ENCODE results near the gene RRAGB.
"Not testable (repeated sequence)": the region's sequence is repeated elsewhere in the genome, so short reads cannot be mapped to it uniquely, and the experiment has no call there.

The RRAGB gene, protein sequence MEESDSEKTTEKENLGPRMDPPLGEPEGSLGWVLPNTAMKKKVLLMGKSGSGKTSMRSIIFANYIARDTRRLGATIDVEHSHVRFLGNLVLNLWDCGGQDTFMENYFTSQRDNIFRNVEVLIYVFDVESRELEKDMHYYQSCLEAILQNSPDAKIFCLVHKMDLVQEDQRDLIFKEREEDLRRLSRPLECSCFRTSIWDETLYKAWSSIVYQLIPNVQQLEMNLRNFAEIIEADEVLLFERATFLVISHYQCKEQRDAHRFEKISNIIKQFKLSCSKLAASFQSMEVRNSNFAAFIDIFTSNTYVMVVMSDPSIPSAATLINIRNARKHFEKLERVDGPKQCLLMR

DNA sequence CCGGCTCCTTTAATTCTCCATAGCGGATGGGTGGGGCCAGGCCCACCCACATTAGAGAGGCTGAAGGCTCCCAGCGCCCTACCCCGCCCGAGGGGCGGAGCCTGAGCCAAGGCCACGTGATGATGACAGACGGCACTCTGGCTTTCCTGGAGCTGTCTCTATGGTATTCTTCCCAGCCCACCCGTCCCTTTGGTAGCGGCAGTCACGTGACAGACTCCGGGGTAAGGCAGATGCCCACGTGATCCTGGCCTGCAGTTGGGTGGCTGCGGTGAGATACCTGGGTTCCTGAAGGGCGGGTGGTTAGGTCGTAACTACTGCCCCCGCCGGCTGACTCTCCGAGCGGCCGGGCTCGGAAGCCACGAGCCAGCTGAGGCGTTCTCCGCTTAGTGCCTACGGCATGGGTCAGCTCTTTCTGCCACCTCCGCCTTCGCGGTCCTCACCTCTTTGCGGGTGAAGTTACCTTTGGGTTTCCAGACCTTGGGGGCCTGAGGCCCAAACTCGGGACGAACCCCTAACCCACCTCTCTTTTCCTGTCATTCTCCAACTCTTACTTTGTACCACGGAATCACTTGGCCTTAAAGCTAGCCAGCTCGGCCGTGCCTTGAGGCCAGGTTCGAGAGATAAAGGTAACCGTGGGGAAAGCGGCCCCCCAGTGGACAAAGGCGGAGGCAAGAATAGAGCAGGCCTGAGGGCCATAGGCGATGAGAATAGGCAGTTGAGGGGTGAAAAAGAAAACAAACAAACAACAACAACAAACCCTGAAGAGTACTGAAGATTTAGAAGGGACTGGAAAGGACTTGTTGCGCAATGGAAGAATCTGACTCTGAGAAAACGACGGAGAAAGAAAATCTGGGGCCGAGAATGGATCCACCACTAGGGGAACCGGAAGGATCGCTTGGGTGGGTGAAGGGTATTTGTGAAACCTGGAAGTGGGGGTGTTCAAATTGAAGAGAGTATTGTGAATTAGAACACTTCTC is at the start of gene RRAGB:
TSS of gene RRAGB (plus strand) at position 229 of the 977 bp plus-strand sequence. CDS start at position 808, 579 bp downstream.
- peak; percentile 88 for DNase-seq

DNA sequence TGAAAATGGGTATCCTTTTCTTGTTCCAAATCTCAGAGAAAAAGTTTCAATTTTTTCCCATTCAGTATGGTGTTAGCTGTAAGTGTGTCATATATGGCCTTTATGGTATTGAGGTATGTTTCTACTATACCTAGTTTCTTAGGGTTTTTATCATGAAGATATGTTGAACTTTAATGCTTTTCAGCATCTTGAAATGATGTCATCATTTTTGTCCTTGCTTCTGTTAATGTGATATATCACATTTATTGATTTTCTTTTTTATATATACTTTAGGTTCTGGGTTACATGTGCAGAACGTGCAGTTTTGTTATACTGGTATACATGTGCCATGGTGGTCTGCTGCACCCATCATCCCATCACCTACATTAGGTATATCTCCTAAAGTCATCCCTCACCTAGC is 49.5 kb upstream of the RRAGB start:
- DNase-seq, result no peak

DNA sequence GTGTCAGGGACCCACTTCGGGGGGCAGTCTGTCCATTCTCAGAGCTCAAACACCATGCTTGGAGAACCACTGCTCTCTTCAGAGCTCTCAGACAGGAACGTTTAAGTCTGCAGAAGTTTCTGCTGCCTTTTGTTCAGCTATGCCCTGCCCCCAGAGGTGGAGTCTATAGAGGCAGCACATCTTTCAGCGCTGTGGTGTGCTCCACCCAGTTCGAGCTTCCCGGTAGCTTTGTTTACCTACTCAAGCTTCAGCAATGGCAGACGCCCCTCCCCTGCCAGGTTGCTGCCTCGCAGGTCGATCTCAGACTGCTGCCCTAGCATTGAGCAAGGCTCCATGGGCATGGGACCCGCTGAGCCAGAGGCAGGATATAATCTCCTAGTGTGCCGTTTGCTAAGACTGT is 29.0 kb upstream of the RRAGB start:
- DNase-seq, result not testable (repeated sequence)

DNA sequence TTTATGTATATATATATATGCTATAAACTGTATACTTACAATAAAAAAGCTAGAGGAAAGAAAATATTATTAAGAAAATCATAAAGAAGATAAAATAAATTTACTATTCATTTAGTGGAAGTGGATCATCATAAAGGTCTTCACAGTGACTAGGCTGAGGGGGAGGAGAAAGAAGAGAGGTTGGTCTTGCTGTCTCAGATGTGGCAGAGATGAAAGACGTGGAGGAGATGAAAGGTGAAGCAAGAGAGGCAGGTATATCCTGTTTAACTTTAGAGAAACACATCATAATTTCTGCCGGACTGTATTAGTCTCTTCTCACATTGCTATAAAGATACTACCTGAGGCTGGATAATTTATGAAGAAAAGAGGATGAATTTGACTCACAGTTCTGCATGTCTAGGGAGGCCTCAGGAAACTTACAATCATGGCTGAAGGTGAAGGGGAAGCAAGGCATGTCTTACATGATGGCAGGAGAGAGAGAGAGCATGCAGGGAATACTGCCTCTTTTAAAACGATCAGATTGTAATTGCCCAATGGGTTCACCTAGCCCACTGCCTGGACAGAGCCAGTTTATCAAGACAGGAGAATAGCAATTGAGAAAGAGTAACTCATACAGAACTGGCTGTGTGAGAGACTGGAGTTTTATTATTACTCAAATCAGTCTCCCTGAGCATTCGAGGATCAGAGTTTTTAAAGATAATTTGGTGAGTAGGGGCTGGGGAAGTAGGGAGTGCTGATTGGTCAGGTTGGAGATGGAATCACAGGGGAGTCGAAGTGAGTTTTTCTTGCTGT is 22.1 kb upstream of the RRAGB start:
- no peak for DNase-seq

DNA sequence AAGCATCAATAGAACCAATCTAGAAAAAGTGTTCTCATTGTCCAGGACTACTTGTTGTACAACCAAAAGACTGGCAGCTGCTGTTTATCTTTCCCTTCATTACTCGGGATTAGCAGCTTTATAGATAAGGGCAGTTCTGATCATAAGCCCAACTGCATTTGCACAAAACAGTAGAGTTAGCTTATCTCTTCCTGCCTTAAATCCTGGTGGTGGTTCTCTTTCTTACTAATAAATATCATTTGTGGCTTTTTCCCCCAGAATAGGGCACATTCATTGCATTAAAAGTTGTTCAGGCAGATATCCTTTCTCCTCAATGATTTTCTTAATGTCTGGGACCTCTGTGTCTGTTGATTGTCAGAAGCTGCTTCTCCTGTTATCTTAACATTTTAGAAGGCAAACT is 20.2 kb upstream of the RRAGB start:
- DNase-seq, result no peak

DNA sequence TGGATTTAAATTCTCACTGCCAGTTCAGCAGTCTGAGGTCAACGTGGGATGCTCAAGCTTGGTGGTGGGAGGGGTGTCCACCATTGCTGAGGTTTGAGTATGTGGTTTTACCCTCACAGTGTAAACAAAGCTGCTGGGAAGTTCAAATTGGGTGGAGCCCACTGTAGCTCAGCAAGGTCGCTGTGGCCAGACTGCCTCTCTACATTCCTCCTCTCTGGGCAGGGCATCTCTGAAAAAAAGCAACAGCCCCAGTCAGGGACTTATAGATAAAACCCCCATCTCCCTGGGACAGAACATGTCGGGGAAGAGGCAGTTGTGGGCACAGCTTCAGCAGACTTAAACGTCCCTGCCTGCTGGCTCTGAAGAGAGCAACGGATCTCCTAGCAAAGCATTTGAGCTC is 14.9 kb upstream of the RRAGB start:
- DNase-seq, result no peak

DNA sequence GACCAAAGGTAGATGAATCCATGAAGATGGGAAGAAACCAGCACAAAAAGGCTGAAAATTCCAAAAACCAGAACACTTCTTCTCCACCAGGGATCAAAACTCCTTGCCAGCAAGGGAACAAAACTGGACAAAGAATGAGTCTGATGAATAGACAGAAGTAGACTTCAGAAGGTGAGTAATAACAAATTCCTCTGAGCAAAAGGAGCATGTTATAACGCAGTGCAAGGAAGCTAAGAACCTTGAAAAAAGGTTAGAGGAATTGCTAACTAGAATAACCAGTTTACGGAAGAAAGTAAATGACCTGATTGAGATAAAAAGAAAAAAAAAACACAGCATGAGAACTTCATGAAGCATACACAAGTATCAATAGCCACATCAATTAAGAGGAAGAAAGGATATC is 14.1 kb upstream of the RRAGB start:
- DNase-seq, result not testable (repeated sequence)

DNA sequence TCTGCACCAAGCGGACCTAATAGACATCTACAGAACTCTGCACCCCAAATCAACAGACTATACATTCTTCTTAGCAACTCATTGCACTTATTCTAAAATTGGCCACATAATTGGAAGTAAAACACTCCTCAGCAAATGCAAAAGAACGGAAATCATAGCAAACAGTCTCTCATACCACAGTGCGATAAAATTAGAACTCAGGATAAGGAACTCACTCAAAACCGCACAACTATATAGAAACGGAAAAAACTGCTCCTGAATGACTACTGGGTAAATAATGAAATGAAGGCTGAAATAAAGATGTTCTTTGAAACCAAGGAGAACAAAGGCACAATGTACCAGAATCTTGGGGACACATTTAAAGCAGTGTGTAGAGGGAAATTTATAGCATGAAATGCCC is 12.5 kb upstream of the RRAGB start:
- DNase-seq, result not testable (repeated sequence)

DNA sequence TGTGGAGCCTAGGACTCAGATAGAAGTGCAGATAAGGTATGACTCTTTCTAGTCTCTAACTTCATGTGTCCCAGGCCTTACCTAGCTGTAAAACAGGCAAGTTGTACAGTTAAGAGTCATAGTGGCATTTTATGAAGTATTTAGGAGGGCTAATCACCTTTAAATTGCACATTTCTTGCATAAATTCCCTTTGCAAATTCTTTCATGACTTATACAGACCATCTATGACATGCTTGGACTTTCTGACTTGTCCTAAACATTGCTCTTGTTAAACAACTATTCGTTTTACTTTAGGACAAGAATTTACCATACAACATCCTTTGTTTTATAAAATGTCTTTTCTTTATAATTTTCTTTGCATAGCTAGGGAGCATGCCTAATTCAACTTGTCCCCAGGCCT is 7.8 kb upstream of the RRAGB start:
- no peak for DNase-seq

DNA sequence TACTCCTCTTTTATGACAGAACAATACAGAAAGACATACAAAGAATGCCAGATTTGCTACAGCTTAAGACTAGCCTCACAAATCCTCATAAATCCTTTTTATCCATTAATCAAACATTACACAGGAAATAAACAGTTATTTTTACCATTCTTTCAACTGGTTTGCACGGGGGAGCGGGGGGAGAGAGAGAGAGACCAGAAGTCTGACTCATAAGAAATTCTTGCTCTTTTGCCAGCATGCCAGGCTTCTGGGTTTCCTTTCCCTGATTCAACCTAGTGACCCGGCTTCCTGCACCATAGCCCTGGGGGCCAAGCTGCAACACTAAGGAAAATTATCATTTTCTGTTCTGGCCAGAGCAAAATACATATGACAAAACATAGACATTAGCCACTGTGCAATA is 6.8 kb upstream of the RRAGB start:
- no peak for DNase-seq

DNA sequence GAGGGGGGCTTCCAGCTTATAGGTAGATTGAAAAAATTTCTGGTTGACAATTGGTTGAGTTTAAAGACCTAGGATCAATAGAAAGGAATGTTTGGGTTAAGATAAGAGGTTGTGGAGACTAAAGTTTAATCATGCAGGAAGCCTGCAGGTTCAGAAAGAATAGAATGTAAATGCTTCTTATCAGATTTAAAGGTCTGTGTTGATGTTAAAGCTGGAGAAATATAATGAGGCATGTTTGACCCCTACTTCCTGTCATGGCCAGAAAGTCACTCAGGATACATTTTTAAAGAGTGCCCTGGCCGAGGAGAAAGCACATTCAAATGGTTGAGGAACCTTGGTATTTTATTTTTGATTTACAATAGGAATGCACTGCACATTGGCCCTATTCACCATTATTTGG is 3.9 kb upstream of the RRAGB start:
- no peak for DNase-seq

DNA sequence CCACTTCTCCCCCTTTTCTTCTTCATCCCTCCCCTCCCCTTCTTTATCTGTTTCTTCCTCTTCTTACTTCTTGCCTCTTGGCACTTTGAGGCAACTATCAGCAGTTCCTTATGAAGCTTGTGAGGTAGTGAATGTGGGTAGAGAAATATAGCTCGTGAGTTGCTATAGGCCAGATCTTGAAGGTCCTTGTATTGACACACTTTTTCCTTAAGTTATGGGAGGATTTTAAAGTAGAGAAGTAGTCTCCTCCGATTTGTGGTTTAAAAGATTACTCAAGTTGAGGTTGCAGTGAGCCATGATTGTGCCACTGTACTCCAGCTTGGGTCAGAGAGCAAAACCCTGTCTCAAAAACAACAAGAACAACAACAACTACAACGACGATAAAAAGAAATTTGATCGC is 3.4 kb upstream of the RRAGB start:
- no peak for DNase-seq

DNA sequence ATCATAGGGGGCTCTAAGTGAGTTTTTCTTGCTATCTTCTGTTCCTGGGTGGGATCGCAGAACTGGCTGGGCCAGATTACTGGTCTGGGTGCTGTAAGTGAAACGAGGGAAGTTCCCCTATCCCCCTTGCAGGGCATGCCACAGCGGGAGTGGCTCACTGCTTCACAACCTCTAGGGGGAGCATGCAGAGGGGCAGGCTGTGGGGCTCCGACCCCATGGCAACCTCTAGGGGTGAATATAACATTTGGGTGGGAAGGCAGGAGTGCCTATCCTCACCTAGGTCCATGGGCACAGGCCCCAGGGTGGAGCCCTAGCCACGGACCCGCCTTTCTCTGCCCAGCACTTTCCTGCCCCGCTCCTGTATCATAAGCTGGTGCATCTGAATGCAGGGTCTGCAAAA is 1.7 kb upstream of the RRAGB start:
- DNase-seq, result no peak

DNA sequence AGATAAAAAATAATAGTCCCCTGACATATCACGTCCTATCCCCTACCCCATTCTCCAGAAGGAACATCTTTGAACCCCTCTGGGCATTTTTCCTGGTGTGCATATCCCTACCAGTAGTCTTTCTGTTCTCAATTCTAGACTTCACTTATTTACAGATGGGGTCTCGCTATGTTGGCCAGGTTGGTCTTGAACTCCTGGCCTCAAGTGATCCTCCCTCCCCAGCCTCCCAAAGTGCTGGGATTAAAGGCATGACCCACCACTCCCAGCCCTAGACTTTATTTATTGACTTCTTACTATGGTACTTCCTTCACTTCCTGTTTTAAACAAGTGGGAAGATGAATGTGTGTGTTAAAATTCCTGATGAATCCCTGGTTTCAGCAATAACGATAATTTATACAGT is 612 bp upstream of the RRAGB start:
- no peak for DNase-seq

DNA sequence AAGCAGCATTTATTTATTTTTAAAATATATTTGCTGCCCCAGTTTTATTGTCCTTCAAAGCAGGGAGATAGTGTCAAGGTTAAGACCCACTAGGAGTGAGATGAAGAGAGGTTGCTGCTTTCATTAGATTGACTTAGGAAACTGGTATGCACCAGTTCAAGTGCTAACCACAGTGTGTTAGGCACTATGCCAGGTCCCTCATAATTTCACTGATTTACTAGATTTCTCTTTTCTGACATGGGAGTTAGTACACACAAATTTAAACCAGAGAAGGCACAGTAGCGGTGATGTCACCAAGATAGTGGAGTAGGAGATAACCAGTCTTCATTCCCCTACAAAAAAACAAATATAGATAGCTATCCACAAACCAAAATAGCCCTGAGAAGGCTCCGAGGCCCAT is 14.3 kb downstream of the RRAGB start:
- DNase-seq, result no peak

DNA sequence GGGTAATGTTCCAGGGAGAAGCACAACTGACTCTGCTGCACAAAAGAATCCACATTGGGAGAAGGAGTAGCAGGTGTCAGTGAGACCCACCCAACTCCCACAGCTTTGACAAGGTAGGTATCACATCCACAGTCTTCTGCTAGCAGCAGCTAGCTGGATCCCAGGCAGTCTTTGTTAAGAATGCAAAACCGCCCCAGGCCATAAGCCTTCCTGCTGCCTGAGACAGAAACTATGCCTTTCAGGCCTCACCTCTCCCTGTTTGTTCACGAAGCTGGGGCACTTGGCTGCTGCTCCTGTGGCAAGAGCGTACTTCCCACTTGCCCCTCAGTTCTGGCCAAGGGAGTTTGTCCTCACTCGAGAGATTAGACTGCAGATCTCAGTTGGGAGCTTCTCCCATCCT is 21.4 kb downstream of the RRAGB start:
- no peak for DNase-seq

DNA sequence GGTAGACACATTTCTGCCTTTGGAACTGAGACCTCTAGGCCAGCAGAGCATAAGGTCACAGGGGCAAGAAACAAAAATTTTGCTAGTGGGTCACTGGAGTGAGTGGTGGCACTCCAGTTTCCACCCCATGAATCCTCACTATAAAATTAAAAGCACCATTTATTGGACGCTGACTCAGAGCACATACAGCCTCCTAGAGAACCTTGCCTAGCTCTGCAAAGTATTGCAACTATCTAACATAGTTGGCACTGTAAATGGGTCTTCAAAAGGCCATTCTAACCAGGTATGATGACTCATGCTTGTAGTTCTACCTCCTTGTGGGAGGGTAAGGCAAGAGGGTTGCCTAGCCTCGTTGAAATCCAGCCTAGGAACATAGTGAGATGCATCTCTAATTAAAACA is 25.1 kb downstream of the RRAGB start:
- DNase-seq, result no peak

DNA sequence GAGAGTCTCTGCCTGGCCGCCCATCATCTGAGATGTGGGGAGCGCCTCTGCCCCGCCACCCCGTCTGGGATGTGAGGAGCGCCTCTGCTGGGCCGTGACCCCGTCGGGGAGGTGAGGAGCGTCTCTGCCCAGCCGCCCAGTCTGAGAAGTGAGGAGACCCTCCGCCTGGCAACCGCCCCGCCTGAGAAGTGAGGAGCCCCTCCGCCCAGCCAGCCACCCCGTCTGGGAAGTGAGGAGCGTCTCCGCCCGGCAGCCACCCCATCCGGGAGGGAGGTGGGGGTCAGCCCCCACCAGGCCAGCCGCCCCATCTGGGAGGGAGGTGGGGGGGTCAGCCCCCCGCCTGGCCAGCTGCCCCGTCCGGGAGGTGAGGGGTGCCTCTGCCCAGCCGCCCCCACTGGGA is 30.9 kb downstream of the RRAGB start:
- not testable (repeated sequence) for DNase-seq

DNA sequence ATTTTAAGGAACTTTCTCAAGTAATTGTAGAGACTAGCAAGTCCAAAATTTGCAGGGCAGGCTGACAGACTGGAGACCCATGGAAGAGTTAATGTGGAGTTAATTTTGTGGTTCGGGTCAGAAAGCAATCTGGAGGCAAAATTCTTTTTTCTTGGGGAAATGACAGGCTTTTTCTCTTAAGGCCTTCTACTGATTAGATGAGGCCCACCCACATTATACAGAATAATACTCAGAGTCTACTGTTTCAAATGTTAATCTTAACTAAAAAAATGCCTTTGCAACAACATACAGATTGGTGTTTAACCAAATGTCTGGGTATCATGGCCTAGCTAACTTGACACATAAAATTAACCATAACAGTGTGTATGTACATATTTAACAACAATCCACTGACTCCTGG is 32.7 kb downstream of the RRAGB start:
- DNase-seq, result no peak

DNA sequence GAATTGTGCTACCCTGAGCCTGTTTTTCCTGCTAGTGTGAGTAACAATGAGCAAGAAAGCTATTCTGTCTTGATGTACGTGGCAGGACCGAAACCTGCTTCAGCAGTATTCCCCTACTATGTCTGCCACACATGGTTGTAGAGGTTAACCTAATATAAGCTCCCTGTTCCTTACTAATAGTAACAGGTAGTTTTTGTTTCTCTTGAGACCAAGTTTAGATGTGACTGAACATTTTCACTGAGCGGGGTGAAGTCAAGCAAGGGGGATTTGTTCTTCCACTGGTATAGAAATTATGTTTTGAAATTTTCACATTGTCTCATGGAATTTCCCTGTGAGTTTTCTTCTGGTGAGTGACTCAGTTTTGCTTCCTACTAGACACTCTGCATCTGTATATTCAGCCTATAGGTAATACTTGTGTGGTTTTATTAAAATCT is 37.3 kb downstream of the RRAGB start:
- DNase-seq, result no peak

DNA sequence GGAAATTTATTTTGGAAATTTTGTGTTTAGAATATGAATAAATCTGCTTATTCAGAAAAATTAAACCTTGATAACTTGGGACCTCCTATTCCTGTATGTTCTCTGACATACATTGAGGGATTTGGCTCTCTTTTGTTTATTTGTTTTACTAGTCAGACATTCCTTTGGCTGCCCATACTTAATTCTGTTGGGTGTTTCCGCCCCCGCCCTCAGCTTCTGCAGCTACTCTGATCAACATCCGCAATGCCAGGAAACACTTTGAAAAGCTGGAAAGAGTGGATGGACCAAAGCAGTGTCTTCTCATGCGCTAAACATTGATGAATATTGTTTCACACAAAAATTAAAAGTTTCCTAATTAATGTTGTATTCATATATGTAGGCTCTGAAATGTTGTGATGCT is 40.5 kb downstream of the RRAGB start:
- no peak for DNase-seq

DNA sequence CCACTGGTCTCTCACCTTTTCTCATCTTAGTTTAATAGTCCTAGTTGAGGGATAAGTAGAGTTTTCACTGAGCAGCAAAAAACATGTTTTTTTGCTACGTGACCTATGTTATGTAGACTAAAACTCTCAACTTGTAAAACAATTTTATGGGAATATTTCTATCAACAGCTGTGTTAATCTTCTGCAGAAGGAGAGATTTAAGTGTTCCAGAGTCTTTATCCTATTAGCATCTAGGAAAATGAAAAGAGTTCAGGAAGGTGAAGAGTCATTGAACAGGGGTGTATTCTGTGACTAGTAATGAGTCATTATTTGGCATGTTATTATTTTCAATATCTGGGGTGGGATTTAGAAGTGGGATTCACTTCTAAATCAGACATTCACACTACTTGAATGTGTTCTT is 41.9 kb downstream of the RRAGB start:
- DNase-seq, result no peak

DNA sequence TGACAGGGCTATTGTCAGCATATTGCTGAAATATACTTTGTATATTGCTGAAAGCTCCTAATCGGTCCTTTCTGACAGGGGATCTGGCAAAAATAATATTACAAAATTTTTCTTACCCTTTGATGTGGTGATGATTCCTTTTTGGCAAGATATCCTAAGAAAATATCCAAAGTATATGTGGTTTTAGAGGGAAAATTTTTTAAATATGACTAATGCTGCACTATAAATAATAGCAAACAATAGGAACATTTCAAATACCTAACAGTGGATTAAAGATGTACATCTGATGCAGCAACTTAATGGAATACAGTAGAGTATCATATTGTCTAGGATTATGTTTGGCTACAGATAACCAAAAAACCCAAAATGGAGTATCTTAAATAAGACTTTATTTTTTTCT is 49.6 kb downstream of the RRAGB start:
- no peak for DNase-seq
